Panc1 (cell line): ENCODE results near the gene SMYD4. TPM values are rescaled to one million over a fixed set of nuclear protein-coding genes. Genes with fewer than 3 reads are reported as not detected.

ENCODE experiments used
- ATAC-seq: fragments of 200-7000 bp; cut with Tn5 transposase; 2 replicates; pipeline ENCODE4 v1.9.1; 2020; ENCODE audit warnings: mild to moderate bottlenecking, moderate library complexity
- BruUV-seq: library from RNA; stranded (reverse); fragments of 400-500 nt; replicated peaks from 2 replicates; lab custom pipeline; 2021; lab: Mats Ljungman, UMichigan
- CTCF ChIA-PET: fragments of 300-600 bp; sonication (Branson Sonifier 250); formaldehyde crosslinking; loops from one replicate; lab custom pipeline; 2022; ENCODE audit warnings: antibody characterized with exemption; lab: Charles Lee
- POLR2A ChIA-PET: fragments of 300-600 bp; sonication (Branson Sonifier 250); formaldehyde crosslinking; loops from one replicate; lab custom pipeline; 2022; ENCODE audit warnings: antibody characterized with exemption; lab: Charles Lee
- DNase-seq: peaks from one replicate; pipeline ENCODE4 v3.0.0-alpha.2; 2010; ENCODE audit warnings: low read depth, low spot score
- H3K27ac ChIP-seq: 2 replicates; pipeline ENCODE4 v1.5.1; 2011; ENCODE audit warnings: mild to moderate bottlenecking, low read length, inconsistent platforms
- H3K27me3 ChIP-seq: fragments of 200-500 bp; sonication (Bioruptor generic); 2 replicates; pipeline ENCODE4 v1.6.0; 2014; ENCODE audit warnings: low read length, inconsistent platforms; ENCODE audit not compliant: control insufficient read depth, insufficient read depth
- H3K36me3 ChIP-seq: fragments of 200-500 bp; sonication (Bioruptor generic); 2 replicates; pipeline ENCODE4 v1.5.1; 2014; ENCODE audit warnings: inconsistent platforms, mild to moderate bottlenecking, low read length, moderate library complexity; ENCODE audit not compliant: control insufficient read depth, insufficient read depth
- H3K4me1 ChIP-seq: 2 replicates; pipeline ENCODE4 v1.5.1; 2011; ENCODE audit warnings: inconsistent platforms, mild to moderate bottlenecking, low read length, moderate library complexity; ENCODE audit not compliant: control insufficient read depth, insufficient read depth
- H3K4me3 ChIP-seq, 2 experiments: 2 replicates each; pipeline ENCODE4 v1.5.1; 2011 to 2012; ENCODE audit warnings: low read depth in 2 of 2, low read length in 2 of 2, mild to moderate bottlenecking in 2 of 2, inconsistent platforms in 1 of 2, moderate library complexity in 1 of 2
- H3K9me3 ChIP-seq: fragments of 200-500 bp; sonication (Bioruptor generic); 2 replicates; pipeline ENCODE4 v1.5.1; 2014; ENCODE audit warnings: low read depth, mild to moderate bottlenecking, inconsistent platforms, low read length, moderate library complexity; ENCODE audit not compliant: control insufficient read depth, insufficient read depth
- POLR2AphosphoS5 ChIP-seq: IDR thresholded peaks from 2 replicates; pipeline ENCODE4 v1.6.1; 2012; ENCODE audit warnings: mild to moderate bottlenecking, low read depth, low read length, moderate library complexity
- REST ChIP-seq, 2 experiments: IDR thresholded peaks; 2 replicates each; pipeline ENCODE4 v1.6.1; 2011 to 2012; ENCODE audit warnings: low read depth in 2 of 2, control low read depth in 1 of 2, low read length in 1 of 2, mild to moderate bottlenecking in 1 of 2, moderate library complexity in 1 of 2; ENCODE audit not compliant: insufficient read depth in 1 of 2
- SIN3A ChIP-seq: IDR thresholded peaks from 2 replicates; pipeline ENCODE4 v1.6.1; 2012; ENCODE audit warnings: low read depth, mild to moderate bottlenecking, low read length, moderate library complexity, borderline replicate concordance; ENCODE audit not compliant: insufficient read depth
- TCF7L2 ChIP-seq: IDR thresholded peaks from 2 replicates; pipeline ENCODE4 v1.6.1; 2011; ENCODE audit warnings: mild to moderate bottlenecking, low read depth, low read length, inconsistent platforms
- in situ Hi-C: cut with HindIII; loops from 2 replicates; pipeline ENCODE4 v1.10.0; 2016; ENCODE audit warnings: low sequenced_read_pairs, low pct_unique_long_range_greater_than_20kb
- intact Hi-C: fragments of 100-400 bp; cut with micrococcal nuclease; formaldehyde crosslinking; loops from one replicate; pipeline ENCODE4 v1.10.0; 2022; ENCODE audit not compliant: unreplicated experiment
- total RNA-seq: library from RNA; stranded (reverse); gene quantifications from one replicate; pipeline ENCODE4 v1.2.1, GENCODE V29; 2021; ENCODE audit not compliant: unreplicated experiment
- TF ChIP-seq, protein P1 (sequence below): fragments of 450-650 bp; IDR thresholded peaks from 2 replicates; pipeline ENCODE4 v1.5.1; 2017; ENCODE audit warnings: mild to moderate bottlenecking

SMYD4 gene
- total RNA-seq, 1 experiment from 2014 or later: 17.1 TPM

GRCh38 chr17:1872254-1872653, 42.6 kb upstream of the SMYD4 start:
- H3K4me3 ChIP-seq: no peak overlapping the region
- ATAC-seq: no peak
- ChIA-PET CTCF (no interaction called here), POLR2A (no interaction called here)
- peaks cover 8% of the 10 kb centered on the region for H3K36me3 ChIP-seq
- no peaks in the 10 kb centered on the region for H3K9me3 ChIP-seq
- no peaks in the 10 kb centered on the region for H3K27me3 ChIP-seq
- H3K4me1 ChIP-seq: no peaks in the 10 kb centered on the region
- TF ChIP-seq TCF7L2: no peak
- no peak for TF ChIP-seq POLR2AphosphoS5
- TF ChIP-seq REST (IDR thresholded peaks at IDR 0.05; ENCODE audit: insufficient read depth in 1 of 2, low read depth in 2 of 2, low read length in 1 of 2): no peak
- no peak for TF ChIP-seq SIN3A
- TF ChIP-seq, protein P1, sequence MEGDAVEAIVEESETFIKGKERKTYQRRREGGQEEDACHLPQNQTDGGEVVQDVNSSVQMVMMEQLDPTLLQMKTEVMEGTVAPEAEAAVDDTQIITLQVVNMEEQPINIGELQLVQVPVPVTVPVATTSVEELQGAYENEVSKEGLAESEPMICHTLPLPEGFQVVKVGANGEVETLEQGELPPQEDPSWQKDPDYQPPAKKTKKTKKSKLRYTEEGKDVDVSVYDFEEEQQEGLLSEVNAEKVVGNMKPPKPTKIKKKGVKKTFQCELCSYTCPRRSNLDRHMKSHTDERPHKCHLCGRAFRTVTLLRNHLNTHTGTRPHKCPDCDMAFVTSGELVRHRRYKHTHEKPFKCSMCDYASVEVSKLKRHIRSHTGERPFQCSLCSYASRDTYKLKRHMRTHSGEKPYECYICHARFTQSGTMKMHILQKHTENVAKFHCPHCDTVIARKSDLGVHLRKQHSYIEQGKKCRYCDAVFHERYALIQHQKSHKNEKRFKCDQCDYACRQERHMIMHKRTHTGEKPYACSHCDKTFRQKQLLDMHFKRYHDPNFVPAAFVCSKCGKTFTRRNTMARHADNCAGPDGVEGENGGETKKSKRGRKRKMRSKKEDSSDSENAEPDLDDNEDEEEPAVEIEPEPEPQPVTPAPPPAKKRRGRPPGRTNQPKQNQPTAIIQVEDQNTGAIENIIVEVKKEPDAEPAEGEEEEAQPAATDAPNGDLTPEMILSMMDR: no peak
- in situ Hi-C loops (no loop called here), intact Hi-C loops (no loop called here)
- no TSS peak for BruUV-seq
- H3K27ac ChIP-seq: no peak overlapping the region
- no peak for DNase-seq

- H3K27ac ChIP-seq: no peak overlapping the region
- CTCF ChIA-PET: no interaction called here
- ATAC-seq: no peak
- H3K4me3 ChIP-seq: no peak overlapping the region
- no TSS peak for BruUV-seq
- no peaks in the 10 kb centered on the region for H3K27me3 ChIP-seq
- intact Hi-C loops: no loop called here
- no peak for DNase-seq
- POLR2A ChIA-PET: no interaction called here
- H3K9me3 ChIP-seq: no peaks in the 10 kb centered on the region
- peaks cover 8% of the 10 kb centered on the region for H3K36me3 ChIP-seq
- H3K4me1 ChIP-seq: no peaks in the 10 kb centered on the region
- in situ Hi-C loops: no loop called here
- TF ChIP-seq, protein P1: no peak
- no peak for TF ChIP-seq TCF7L2
- TF ChIP-seq SIN3A: no peak
- TF ChIP-seq POLR2AphosphoS5: no peak
- TF ChIP-seq REST (IDR thresholded peaks at IDR 0.05; ENCODE audit: insufficient read depth in 1 of 2, low read depth in 2 of 2, low read length in 1 of 2): no peak
These were observed 42.1 kb upstream of the SMYD4 start for GRCh38 chr17:1871756-1872155.
